Measurements from ENCODE around the gene PCSK6.
"Not testable (repeated sequence)": the region's sequence is repeated elsewhere in the genome, so short reads cannot be mapped to it uniquely, and the experiment has no call there.

Gene PCSK6

DNA sequence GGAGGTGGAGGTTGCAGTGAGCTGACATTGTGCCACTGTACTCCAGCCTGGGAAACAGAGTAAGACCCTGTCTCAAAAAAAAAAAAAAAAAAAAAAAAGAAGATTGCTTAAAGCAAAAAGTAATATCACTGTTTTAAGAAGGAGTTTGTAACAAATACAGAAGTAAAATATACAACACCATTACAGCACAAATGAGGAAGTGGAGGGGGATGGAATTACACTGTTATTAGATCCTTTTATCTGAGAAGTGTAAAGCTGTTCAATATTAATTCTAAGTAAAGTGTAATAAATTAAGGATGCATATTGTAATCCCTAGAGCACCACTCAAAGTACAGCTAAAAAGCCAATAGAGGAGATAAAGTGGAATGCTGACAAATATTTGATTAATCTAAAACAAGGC is 147.5 kb downstream of the PCSK6 start:
- H3K36me3 ChIP-seq (ENCODE audit: control insufficient read depth, insufficient read depth, low read length), result no peaks in the 10 kb centered on the region
- no peak for DNase-seq (ENCODE audit: extremely low read depth, insufficient read length)
- H3K4me3 ChIP-seq (replicated peaks; ENCODE audit: low read depth, low read length), result no peak overlapping the region
- TF ChIP-seq, protein P1, sequence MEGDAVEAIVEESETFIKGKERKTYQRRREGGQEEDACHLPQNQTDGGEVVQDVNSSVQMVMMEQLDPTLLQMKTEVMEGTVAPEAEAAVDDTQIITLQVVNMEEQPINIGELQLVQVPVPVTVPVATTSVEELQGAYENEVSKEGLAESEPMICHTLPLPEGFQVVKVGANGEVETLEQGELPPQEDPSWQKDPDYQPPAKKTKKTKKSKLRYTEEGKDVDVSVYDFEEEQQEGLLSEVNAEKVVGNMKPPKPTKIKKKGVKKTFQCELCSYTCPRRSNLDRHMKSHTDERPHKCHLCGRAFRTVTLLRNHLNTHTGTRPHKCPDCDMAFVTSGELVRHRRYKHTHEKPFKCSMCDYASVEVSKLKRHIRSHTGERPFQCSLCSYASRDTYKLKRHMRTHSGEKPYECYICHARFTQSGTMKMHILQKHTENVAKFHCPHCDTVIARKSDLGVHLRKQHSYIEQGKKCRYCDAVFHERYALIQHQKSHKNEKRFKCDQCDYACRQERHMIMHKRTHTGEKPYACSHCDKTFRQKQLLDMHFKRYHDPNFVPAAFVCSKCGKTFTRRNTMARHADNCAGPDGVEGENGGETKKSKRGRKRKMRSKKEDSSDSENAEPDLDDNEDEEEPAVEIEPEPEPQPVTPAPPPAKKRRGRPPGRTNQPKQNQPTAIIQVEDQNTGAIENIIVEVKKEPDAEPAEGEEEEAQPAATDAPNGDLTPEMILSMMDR (IDR thresholded peaks at IDR 0.05; ENCODE audit: insufficient read depth, low read length, poor library complexity, severe bottlenecking), result no peak
- no peaks in the 10 kb centered on the region for H3K27me3 ChIP-seq (replicated peaks; ENCODE audit: control insufficient read depth, insufficient read depth, low read length)

DNA sequence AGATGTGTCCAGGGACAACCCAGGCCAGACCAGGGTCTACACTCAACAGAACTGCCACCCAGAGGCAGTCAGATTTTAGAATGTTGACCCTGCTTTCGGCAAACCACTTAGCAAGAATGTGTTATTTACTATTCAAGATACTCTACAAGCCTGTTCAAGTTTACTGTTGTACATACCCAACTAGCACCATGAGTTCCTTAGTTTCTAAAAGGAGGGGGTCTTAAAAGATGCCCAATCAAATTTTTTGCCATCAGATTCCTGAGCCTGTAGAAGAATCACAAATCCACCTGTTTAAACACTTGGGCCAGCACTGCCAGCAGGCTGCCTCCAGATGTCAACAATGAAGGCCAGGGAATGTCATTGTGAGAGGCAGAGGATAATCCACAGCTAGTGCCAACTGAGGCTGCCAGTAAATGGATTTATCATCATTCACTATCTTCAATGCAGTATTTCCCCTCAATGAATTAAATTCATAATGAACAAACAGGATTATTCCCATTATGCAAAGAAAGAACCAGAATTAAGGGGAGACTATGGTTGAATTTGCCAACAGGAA is 150.9 kb downstream of the PCSK6 start:
- no peaks in the 10 kb centered on the region for H3K27me3 ChIP-seq (replicated peaks; ENCODE audit: control insufficient read depth, insufficient read depth, low read length)

DNA sequence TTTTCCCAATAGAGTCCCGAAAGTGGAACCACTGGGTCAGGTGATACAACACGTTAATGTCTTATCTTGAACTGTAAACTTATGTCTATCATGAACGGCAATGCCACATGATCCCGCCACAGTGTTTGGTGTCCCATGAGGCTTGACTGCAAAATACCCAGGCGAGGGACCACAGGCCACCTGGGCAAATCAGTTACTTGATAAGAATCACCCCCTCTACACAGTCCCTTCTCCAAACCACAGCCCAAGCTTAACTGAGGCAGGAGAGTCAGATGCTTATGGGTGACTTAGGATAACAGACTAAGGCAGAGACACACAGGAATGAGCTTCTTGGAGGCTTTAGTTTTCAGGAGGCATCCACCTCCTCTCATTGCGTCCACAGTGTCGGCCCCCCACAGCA is 151.5 kb downstream of the PCSK6 start:
- Histone ChIP-seq H3K27me3 (replicated peaks; ENCODE audit: control insufficient read depth, insufficient read depth, low read length) (no peaks in the 10 kb centered on the region), H3K36me3 (ENCODE audit: control insufficient read depth, insufficient read depth, low read length) (no peaks in the 10 kb centered on the region), H3K4me3 (replicated peaks; ENCODE audit: low read depth, low read length) (no peak overlapping the region)
- DNase-seq (ENCODE audit: extremely low read depth, insufficient read length), result no peak
- TF ChIP-seq, protein P1 (IDR thresholded peaks at IDR 0.05; ENCODE audit: insufficient read depth, low read length, poor library complexity, severe bottlenecking), result no peak

More for the DNA sequence above, 150.9 kb downstream of the PCSK6 start:
- no peak overlapping the region for H3K4me3 ChIP-seq (replicated peaks; ENCODE audit: low read depth, low read length)
- no peaks in the 10 kb centered on the region for H3K36me3 ChIP-seq (ENCODE audit: control insufficient read depth, insufficient read depth, low read length)
- TF ChIP-seq, protein P1 (IDR thresholded peaks at IDR 0.05; ENCODE audit: insufficient read depth, low read length, poor library complexity, severe bottlenecking), result no peak
- DNase-seq (ENCODE audit: extremely low read depth, insufficient read length), result no peak

GRCh38 chr15:101333907-101334789 is 155.4 kb downstream of the PCSK6 start:
- not testable (repeated sequence) for H3K27me3 ChIP-seq (replicated peaks; ENCODE audit: control insufficient read depth, insufficient read depth, low read length); H3K36me3 ChIP-seq (ENCODE audit: control insufficient read depth, insufficient read depth, low read length)
- H3K4me3 ChIP-seq (replicated peaks; ENCODE audit: low read depth, low read length), result peak overlapping the region; percentile 32
- peak; percentile 45 for DNase-seq (ENCODE audit: extremely low read depth, insufficient read length)

GRCh38 chr15:101332061-101332467 is 157.4 kb downstream of the PCSK6 start:
- no peaks in the 10 kb centered on the region for H3K27me3 ChIP-seq (replicated peaks; ENCODE audit: control insufficient read depth, insufficient read depth, low read length)
- TF ChIP-seq, protein P1 (IDR thresholded peaks at IDR 0.05; ENCODE audit: insufficient read depth, low read length, poor library complexity, severe bottlenecking), result no peak

GRCh38 chr15:101329867-101330380 is 159.6 kb downstream of the PCSK6 start:
- H3K4me3 ChIP-seq (replicated peaks; ENCODE audit: low read depth, low read length), result no peak overlapping the region
- no peaks in the 10 kb centered on the region for H3K36me3 ChIP-seq (ENCODE audit: control insufficient read depth, insufficient read depth, low read length)
- TF ChIP-seq, protein P1 (IDR thresholded peaks at IDR 0.05; ENCODE audit: insufficient read depth, low read length, poor library complexity, severe bottlenecking), result no peak
- H3K27me3 ChIP-seq (replicated peaks; ENCODE audit: control insufficient read depth, insufficient read depth, low read length), result no peaks in the 10 kb centered on the region
- no peak for DNase-seq (ENCODE audit: extremely low read depth, insufficient read length)

More at GRCh38 chr15:101332061-101332467, 157.4 kb downstream of the PCSK6 start:
- Histone ChIP-seq H3K36me3 (ENCODE audit: control insufficient read depth, insufficient read depth, low read length) (no peaks in the 10 kb centered on the region), H3K4me3 (replicated peaks; ENCODE audit: low read depth, low read length) (no peak overlapping the region)
- no peak for DNase-seq (ENCODE audit: extremely low read depth, insufficient read length)

Data from GM06990 (cell line).